ENCODE results near the gene RYR1.

The RYR1 gene

GRCh38 chr19:38614289-38614688 is 180.8 kb downstream of the RYR1 start:
- no peaks in the 10 kb centered on the region for H3K9me3 ChIP-seq (ENCODE audit: severe bottlenecking)
- TF ChIP-seq CTCF (IDR thresholded peaks at IDR 0.05; ENCODE audit: poor library complexity, severe bottlenecking) = no peak
- H3K36me3 ChIP-seq (ENCODE audit: low read depth) = no peaks in the 10 kb centered on the region
- H3K27ac ChIP-seq (ENCODE audit: poor library complexity, severe bottlenecking) = no peak overlapping the region
- ATAC-seq (ENCODE audit: low read depth) (no peak), DNase-seq (ENCODE audit: low spot score) (no peak)
- H3K27me3 ChIP-seq (ENCODE audit: insufficient read depth, poor library complexity, severe bottlenecking) = no peaks in the 10 kb centered on the region
- no peaks in the 10 kb centered on the region for H3K4me1 ChIP-seq (ENCODE audit: insufficient read depth, poor library complexity, severe bottlenecking)
- no peak overlapping the region for H3K4me3 ChIP-seq (ENCODE audit: severe bottlenecking)

GRCh38 chr19:38615007-38615581 is 181.6 kb downstream of the RYR1 start:
- peaks cover under 1% of the 10 kb centered on the region; the same call in 1 of the 2 replicates for H3K36me3 ChIP-seq (ENCODE audit: low read depth)
- ATAC-seq (ENCODE audit: low read depth) (no peak), DNase-seq (ENCODE audit: low spot score) (no peak)
- H3K9me3 ChIP-seq (ENCODE audit: severe bottlenecking) = no peaks in the 10 kb centered on the region
- no peak for TF ChIP-seq CTCF (IDR thresholded peaks at IDR 0.05; ENCODE audit: poor library complexity, severe bottlenecking)
- H3K27me3 ChIP-seq (ENCODE audit: insufficient read depth, poor library complexity, severe bottlenecking) = no peaks in the 10 kb centered on the region
- no peaks in the 10 kb centered on the region for H3K4me1 ChIP-seq (ENCODE audit: insufficient read depth, poor library complexity, severe bottlenecking)
- no peak overlapping the region for H3K4me3 ChIP-seq (ENCODE audit: severe bottlenecking)
- H3K27ac ChIP-seq (ENCODE audit: poor library complexity, severe bottlenecking) = no peak overlapping the region

GRCh38 chr19:38616265-38616664 is 182.8 kb downstream of the RYR1 start:
- H3K4me1 ChIP-seq (ENCODE audit: insufficient read depth, poor library complexity, severe bottlenecking) = no peaks in the 10 kb centered on the region
- no peak for TF ChIP-seq CTCF (IDR thresholded peaks at IDR 0.05; ENCODE audit: poor library complexity, severe bottlenecking)
- ATAC-seq (ENCODE audit: low read depth) (no peak), DNase-seq (ENCODE audit: low spot score) (no peak)
- peaks cover 13% of the 10 kb centered on the region for H3K36me3 ChIP-seq (ENCODE audit: low read depth)
- no peak overlapping the region for H3K27ac ChIP-seq (ENCODE audit: poor library complexity, severe bottlenecking)
- H3K9me3 ChIP-seq (ENCODE audit: severe bottlenecking) = no peaks in the 10 kb centered on the region
- no peaks in the 10 kb centered on the region for H3K27me3 ChIP-seq (ENCODE audit: insufficient read depth, poor library complexity, severe bottlenecking)
- H3K4me3 ChIP-seq (ENCODE audit: severe bottlenecking) = no peak overlapping the region

- Histone ChIP-seq H3K27ac (ENCODE audit: poor library complexity, severe bottlenecking) (no peak overlapping the region), H3K9me3 (ENCODE audit: severe bottlenecking) (no peaks in the 10 kb centered on the region), H3K36me3 (ENCODE audit: low read depth) (peaks cover 23% of the 10 kb centered on the region), H3K27me3 (ENCODE audit: insufficient read depth, poor library complexity, severe bottlenecking) (no peaks in the 10 kb centered on the region), H3K4me3 (ENCODE audit: severe bottlenecking) (no peak overlapping the region), H3K4me1 (ENCODE audit: insufficient read depth, poor library complexity, severe bottlenecking) (no peaks in the 10 kb centered on the region)
- no peak for TF ChIP-seq CTCF (IDR thresholded peaks at IDR 0.05; ENCODE audit: poor library complexity, severe bottlenecking)
- DNase-seq (ENCODE audit: low spot score) (no peak), ATAC-seq (ENCODE audit: low read depth) (no peak)
Observed at GRCh38 chr19:38617283-38617763, 183.8 kb downstream of the RYR1 start.
